ENCODE data around the gene DNALI1. TPM values are rescaled to one million over a fixed set of nuclear protein-coding genes. Genes with fewer than 3 reads are reported as not detected.

DNALI1 gene
- total and polyA plus RNA-seq, 2 experiments from 2014 or later, result 5.4 to 25.6 TPM

DNA sequence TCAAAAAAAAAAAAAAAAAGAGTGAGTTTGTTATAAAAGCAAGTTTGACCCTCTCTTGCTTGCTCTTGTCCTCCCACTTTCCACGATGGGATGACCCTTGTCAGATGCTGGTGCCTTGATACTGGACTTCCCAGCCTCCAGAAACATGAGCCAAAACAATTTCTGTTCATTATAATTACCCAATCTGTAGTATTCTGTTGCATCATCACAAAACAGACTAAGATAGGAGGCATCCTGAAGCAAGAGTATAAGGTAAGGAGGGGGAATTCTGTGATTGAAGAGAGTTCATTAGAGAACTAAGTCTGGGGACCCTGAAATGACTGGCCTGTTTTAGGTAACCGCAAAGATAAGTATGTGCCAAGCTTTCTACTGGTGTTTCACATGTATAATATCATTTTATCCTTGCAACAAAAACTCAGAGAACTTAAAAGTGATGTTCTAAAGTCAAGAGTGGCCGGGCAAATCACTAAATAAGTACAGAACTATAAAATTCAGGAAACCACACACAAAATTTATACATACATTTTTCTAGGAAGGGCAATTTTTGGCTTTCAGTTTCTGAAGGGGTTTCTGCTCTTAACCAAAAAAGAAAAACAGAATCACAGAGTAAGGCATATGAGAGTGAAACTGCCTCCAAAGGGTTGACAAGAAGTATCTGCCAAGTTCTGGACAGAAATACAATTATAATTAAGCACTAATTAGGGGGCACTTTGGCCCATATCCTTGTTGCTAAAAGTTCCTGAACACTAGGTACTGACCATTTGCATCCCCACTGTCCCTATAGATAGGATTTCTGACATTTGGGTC, 14.0 kb downstream of the DNALI1 start:
- Histone ChIP-seq H2AFZ (no peak overlapping the region), H3K36me3 (ENCODE audit: insufficient read depth) (peaks cover 83% of the 10 kb centered on the region), H3F3A (replicated peaks; ENCODE audit: low read depth) (0 out of 2 replicates have a peak, but pooled peaks cover 3% of the 10 kb centered on the region), H3K9me2 (ENCODE audit: insufficient read depth) (no peaks in the 10 kb centered on the region), H3K79me2 (replicated peaks; ENCODE audit: insufficient read depth) (no peaks in the 10 kb centered on the region; the same call in 1 of the 2 replicates), H4K20me1 (replicated peaks; ENCODE audit: insufficient read depth) (peaks cover 38% of the 10 kb centered on the region), H3K27me3 (ENCODE audit: insufficient read depth) (no peaks in the 10 kb centered on the region), H3K4me2 (no peak overlapping the region), H3K4me1 (ENCODE audit: insufficient read depth) (no peaks in the 10 kb centered on the region), H3K4me3 (no peak overlapping the region), H3K27ac (ENCODE audit: low read depth) (no peak overlapping the region)
- Mint-ChIP-seq H3K27ac (no peak overlapping the region), H3K4me3 (no peak overlapping the region), H3K27me3 (ENCODE audit: insufficient read depth, low read depth, poor library complexity) (peaks cover 1% of the 10 kb centered on the region), H3K36me3 (ENCODE audit: low read depth) (peaks cover 92% of the 10 kb centered on the region), H3K4me1 (no peaks in the 10 kb centered on the region), H3K9me3 (no peaks in the 10 kb centered on the region)
- no peak for TF ChIP-seq EZH2 (IDR thresholded peaks at IDR 0.05; ENCODE audit: low read depth, unreplicated experiment)
- no peak for TF ChIP-seq STAT1 (IDR thresholded peaks at IDR 0.05; ENCODE audit: unreplicated experiment)
- TF ChIP-seq ZNF331 (CRISPR knock-in tag; IDR thresholded peaks at IDR 0.05; ENCODE audit: low read depth), result no peak
- TF ChIP-seq, protein P1, sequence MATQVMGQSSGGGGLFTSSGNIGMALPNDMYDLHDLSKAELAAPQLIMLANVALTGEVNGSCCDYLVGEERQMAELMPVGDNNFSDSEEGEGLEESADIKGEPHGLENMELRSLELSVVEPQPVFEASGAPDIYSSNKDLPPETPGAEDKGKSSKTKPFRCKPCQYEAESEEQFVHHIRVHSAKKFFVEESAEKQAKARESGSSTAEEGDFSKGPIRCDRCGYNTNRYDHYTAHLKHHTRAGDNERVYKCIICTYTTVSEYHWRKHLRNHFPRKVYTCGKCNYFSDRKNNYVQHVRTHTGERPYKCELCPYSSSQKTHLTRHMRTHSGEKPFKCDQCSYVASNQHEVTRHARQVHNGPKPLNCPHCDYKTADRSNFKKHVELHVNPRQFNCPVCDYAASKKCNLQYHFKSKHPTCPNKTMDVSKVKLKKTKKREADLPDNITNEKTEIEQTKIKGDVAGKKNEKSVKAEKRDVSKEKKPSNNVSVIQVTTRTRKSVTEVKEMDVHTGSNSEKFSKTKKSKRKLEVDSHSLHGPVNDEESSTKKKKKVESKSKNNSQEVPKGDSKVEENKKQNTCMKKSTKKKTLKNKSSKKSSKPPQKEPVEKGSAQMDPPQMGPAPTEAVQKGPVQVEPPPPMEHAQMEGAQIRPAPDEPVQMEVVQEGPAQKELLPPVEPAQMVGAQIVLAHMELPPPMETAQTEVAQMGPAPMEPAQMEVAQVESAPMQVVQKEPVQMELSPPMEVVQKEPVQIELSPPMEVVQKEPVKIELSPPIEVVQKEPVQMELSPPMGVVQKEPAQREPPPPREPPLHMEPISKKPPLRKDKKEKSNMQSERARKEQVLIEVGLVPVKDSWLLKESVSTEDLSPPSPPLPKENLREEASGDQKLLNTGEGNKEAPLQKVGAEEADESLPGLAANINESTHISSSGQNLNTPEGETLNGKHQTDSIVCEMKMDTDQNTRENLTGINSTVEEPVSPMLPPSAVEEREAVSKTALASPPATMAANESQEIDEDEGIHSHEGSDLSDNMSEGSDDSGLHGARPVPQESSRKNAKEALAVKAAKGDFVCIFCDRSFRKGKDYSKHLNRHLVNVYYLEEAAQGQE (IDR thresholded peaks at IDR 0.05; ENCODE audit: unreplicated experiment), result no peak
- TF ChIP-seq ZNF114 (CRISPR knock-in tag; IDR thresholded peaks at IDR 0.05), result no peak
- TF ChIP-seq, protein P2, sequence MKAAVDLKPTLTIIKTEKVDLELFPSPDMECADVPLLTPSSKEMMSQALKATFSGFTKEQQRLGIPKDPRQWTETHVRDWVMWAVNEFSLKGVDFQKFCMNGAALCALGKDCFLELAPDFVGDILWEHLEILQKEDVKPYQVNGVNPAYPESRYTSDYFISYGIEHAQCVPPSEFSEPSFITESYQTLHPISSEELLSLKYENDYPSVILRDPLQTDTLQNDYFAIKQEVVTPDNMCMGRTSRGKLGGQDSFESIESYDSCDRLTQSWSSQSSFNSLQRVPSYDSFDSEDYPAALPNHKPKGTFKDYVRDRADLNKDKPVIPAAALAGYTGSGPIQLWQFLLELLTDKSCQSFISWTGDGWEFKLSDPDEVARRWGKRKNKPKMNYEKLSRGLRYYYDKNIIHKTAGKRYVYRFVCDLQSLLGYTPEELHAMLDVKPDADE (IDR thresholded peaks at IDR 0.05), result no peak
- no peak for TF ChIP-seq POLR2AphosphoS5 (IDR thresholded peaks at IDR 0.05; ENCODE audit: low read depth)
- no peak for TF ChIP-seq JUNB (IDR thresholded peaks at IDR 0.05; ENCODE audit: unreplicated experiment)
- DNase-seq (ENCODE audit: low spot score) (no peak), ATAC-seq (no peak)

GRCh38 chr1:37574834-37575480, 18.2 kb downstream of the DNALI1 start:
- H3K27me3 ChIP-seq (ENCODE audit: insufficient read depth), result no peaks in the 10 kb centered on the region
- TF ChIP-seq STAT1 (IDR thresholded peaks at IDR 0.05; ENCODE audit: unreplicated experiment) (no peak), NANOG (IDR thresholded peaks at IDR 0.05; ENCODE audit: borderline replicate concordance) (no peak), ZNF331 (CRISPR knock-in tag; IDR thresholded peaks at IDR 0.05; ENCODE audit: low read depth) (no peak)
- TF ChIP-seq, protein P1 (IDR thresholded peaks at IDR 0.05; ENCODE audit: unreplicated experiment), result no peak
- Mint-ChIP-seq H3K27me3 (ENCODE audit: insufficient read depth, low read depth, poor library complexity) (peaks cover 1% of the 10 kb centered on the region), H3K4me3 (no peak overlapping the region), H3K27ac (no peak overlapping the region), H3K9me3 (no peaks in the 10 kb centered on the region), H3K4me1 (no peaks in the 10 kb centered on the region), H3K36me3 (ENCODE audit: low read depth) (peaks cover 90% of the 10 kb centered on the region)
- no peak overlapping the region for H3K27ac ChIP-seq (ENCODE audit: low read depth)
- no peak overlapping the region for H3K4me3 ChIP-seq
- no peak overlapping the region for H3K4me2 ChIP-seq
- H4K20me1 ChIP-seq (replicated peaks; ENCODE audit: insufficient read depth), result peaks cover 49% of the 10 kb centered on the region
- H3K79me2 ChIP-seq (replicated peaks; ENCODE audit: insufficient read depth), result no peaks in the 10 kb centered on the region; the same call in 1 of the 2 replicates
- H2AFZ ChIP-seq, result no peak overlapping the region
- H3K36me3 ChIP-seq (ENCODE audit: insufficient read depth), result peaks cover 74% of the 10 kb centered on the region
- ATAC-seq (no peak), DNase-seq (ENCODE audit: low spot score) (no peak)
- no peaks in the 10 kb centered on the region for H3K9me2 ChIP-seq (ENCODE audit: insufficient read depth)
- H3K4me1 ChIP-seq (ENCODE audit: insufficient read depth), result no peaks in the 10 kb centered on the region
- H3F3A ChIP-seq (replicated peaks; ENCODE audit: low read depth), result no peaks in the 10 kb centered on the region

Measured in GM23338 (cell line).